ENCODE measurements around the gene CCDC33. TPM values are rescaled to one million over a fixed set of nuclear protein-coding genes. Genes with fewer than 3 reads are reported as not detected.
"Not testable (repeated sequence)": the region's sequence is repeated elsewhere in the genome, so short reads cannot be mapped to it uniquely, and the experiment has no call there.

CCDC33 gene
- total RNA-seq, 2 donors from 2014 or later: not detected

GRCh38 chr15:74340150-74340549, 104.0 kb downstream of the CCDC33 start:
- Mint-ChIP-seq H3K4me1 (ENCODE audit: low read depth) (peaks cover 6% of the 10 kb centered on the region), H3K9me3 (no peaks in the 10 kb centered on the region)

DNA sequence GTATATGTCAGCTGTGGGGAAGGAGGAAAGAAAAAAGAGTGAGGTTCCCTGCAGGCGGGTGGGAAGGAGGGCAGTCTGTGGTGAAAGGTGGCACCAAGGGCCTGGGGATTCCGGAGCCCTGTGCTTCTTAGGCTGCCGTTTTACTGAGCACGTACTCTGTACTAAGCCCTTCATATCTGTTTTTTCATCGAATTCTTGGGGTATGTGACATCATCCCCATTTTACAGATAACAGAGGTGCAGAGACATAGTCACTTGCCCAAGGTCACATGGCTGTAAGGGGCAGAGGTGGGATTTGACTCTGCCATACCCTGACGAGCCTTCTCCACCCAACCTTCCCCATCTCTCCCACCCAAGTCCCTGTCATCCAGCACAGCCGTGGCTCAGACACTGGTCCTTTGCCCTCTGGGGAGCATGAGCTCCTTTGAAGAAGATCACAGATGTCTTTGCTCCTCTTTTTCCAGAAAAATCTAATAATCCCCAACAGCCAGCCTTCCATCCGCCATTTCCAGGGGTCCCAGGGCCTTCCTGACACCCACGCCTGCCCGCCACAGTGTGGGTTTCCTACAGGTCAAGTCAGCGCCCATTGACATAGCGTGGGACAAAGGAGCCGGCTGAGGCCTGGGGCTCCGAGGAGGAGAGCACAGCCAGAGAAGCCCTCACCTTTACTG, 107.1 kb downstream of the CCDC33 start:
- H3K27me3 Mint-ChIP-seq (ENCODE audit: low read depth): no peaks in the 10 kb centered on the region
- ATAC-seq (replicated peaks in 1 of 2): no peak
- no peaks in the 10 kb centered on the region for H3K36me3 Mint-ChIP-seq (ENCODE audit: insufficient read depth in 2 of 2)
- H3K4me1 Mint-ChIP-seq (ENCODE audit: low read depth): peaks cover 13% of the 10 kb centered on the region
- H3K27ac Mint-ChIP-seq: no peak overlapping the region
- DNase-seq: no peak
- no peak overlapping the region for H3K4me3 Mint-ChIP-seq
- H3K9me3 Mint-ChIP-seq: no peaks in the 10 kb centered on the region

More at GRCh38 chr15:74340150-74340549, 104.0 kb downstream of the CCDC33 start:
- DNase-seq: no peak
- Mint-ChIP-seq H3K27ac (no peak overlapping the region), H3K36me3 (ENCODE audit: insufficient read depth in 2 of 2) (no peaks in the 10 kb centered on the region), H3K27me3 (ENCODE audit: low read depth) (no peaks in the 10 kb centered on the region), H3K4me3 (no peak overlapping the region)
- ATAC-seq (replicated peaks in 1 of 2): no peak

DNA sequence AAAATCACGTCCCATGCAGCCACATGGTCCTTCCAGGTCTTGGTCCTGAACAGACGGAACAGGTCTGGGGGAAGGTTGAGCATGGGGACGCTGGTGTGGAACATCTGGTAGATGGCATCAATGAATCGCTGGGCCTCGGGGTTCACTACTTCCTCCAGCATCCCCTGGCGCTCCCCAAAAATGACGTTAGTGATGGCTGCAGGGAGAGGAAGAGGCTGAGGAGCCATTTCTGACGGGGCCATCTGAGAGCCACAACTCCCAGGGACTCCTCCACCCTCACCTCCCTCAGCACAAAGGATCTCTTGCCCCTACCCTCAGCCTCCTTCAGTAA, 107.6 kb downstream of the CCDC33 start:
- H3K27ac Mint-ChIP-seq: no peak overlapping the region
- DNase-seq (no peak), ATAC-seq (replicated peaks in 1 of 2) (no peak)
- no peaks in the 10 kb centered on the region for H3K36me3 Mint-ChIP-seq (ENCODE audit: insufficient read depth in 2 of 2)
- H3K9me3 Mint-ChIP-seq: no peaks in the 10 kb centered on the region
- no peaks in the 10 kb centered on the region for H3K27me3 Mint-ChIP-seq (ENCODE audit: low read depth)
- no peak overlapping the region for H3K4me3 Mint-ChIP-seq
- H3K4me1 Mint-ChIP-seq (ENCODE audit: low read depth): peaks cover 13% of the 10 kb centered on the region

GRCh38 chr15:74345051-74345450, 108.9 kb downstream of the CCDC33 start:
- H3K27ac Mint-ChIP-seq: no peak overlapping the region
- H3K9me3 Mint-ChIP-seq: no peaks in the 10 kb centered on the region
- no peaks in the 10 kb centered on the region for H3K27me3 Mint-ChIP-seq (ENCODE audit: low read depth)
- no peak overlapping the region for H3K4me3 Mint-ChIP-seq
- no peak for DNase-seq
- peaks cover 13% of the 10 kb centered on the region for H3K4me1 Mint-ChIP-seq (ENCODE audit: low read depth)
- H3K36me3 Mint-ChIP-seq (ENCODE audit: insufficient read depth in 2 of 2): no peaks in the 10 kb centered on the region
- peak in 1 of 2 donors; percentile 27 for ATAC-seq (replicated peaks in 1 of 2)

GRCh38 chr15:74347757-74348250, 111.7 kb downstream of the CCDC33 start:
- H3K4me3 Mint-ChIP-seq: no peak overlapping the region

GRCh38 chr15:74349241-74349778, 113.2 kb downstream of the CCDC33 start:
- Mint-ChIP-seq H3K4me3 (no peak overlapping the region), H3K27me3 (ENCODE audit: low read depth) (peaks cover 1% of the 10 kb centered on the region), H3K9me3 (no peaks in the 10 kb centered on the region), H3K4me1 (ENCODE audit: low read depth) (peaks cover 11% of the 10 kb centered on the region), H3K36me3 (ENCODE audit: insufficient read depth in 2 of 2) (peaks cover 0 to under 1% of the 10 kb centered on the region in 2 donors), H3K27ac (no peak overlapping the region)
- ATAC-seq (replicated peaks in 1 of 2): no peak
- DNase-seq: no peak

More at GRCh38 chr15:74347757-74348250, 111.7 kb downstream of the CCDC33 start:
- ATAC-seq (replicated peaks in 1 of 2) (no peak), DNase-seq (no peak)
- H3K27ac Mint-ChIP-seq: no peak overlapping the region
- H3K9me3 Mint-ChIP-seq: no peaks in the 10 kb centered on the region
- H3K27me3 Mint-ChIP-seq (ENCODE audit: low read depth): no peaks in the 10 kb centered on the region
- H3K4me1 Mint-ChIP-seq (ENCODE audit: low read depth): peaks cover 13% of the 10 kb centered on the region
- H3K36me3 Mint-ChIP-seq (ENCODE audit: insufficient read depth in 2 of 2): no peaks in the 10 kb centered on the region

DNA sequence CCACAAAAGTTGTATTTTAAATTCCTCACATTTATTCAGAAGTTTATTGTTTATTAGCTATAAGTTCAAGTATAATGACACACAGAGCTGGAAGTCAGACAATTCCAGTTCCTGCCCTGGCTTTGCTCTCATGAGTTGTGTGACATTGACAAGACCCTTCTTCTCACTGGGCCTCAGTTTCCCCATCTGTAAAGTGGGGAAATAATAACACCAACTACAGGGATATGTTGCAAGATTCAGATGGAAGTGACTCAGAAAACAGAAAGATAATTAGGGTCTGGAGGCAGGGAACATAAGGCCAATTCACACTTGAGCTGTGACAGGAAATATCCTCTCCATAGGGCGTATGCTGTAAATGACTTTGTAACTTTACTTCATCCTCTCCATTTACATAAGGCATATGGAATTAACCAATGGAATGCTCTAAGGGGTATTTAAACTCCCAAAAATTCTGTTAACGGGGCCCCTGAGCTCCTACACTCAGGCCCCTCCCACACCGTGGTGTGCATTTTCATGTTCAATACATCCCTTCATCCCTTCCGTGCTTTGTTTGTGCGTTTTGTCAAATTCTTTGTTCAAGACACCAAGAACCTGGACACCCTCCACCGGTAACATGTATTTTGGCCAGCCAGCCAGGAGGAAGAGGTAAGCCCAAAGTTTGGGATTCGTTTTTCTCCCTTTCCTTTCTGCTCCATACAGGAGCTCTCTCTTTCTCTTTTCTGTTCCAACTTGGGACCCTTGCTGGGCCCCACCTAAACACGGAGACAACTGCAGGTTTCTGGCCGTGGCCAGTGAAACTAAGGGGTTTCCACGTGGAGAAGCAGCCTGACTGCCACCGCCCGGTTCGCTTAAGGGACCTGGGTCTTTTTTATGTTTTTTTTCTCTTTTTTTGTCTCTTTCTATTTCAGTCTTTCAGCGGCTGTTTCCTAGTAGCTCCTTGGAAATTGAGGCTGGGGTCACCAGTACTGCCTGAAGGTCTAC, 114.5 kb downstream of the CCDC33 start:
- ATAC-seq (replicated peaks in 1 of 2): no peak
- no peak for DNase-seq

DNA sequence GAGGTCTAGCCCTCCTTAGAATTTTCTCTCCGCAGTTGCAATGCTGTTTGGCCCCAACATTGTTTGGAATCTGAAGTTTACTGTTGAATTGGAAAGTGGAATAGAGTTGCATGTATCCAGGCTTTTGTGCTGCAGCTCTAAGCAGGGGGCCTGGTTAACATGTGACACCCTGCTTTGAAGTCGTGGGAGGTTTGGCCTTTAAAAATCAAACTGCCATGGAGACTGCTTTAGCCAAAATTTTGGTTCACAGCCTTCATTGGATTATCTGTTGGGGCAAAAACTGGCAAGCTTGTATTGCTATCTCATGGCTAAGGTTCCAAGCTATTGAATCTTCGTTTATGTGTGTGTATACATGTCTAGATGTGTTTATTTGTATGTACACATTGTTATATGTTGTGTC, 115.5 kb downstream of the CCDC33 start:
- Mint-ChIP-seq H3K4me3 (no peak overlapping the region), H3K4me1 (ENCODE audit: low read depth) (no peaks in the 10 kb centered on the region), H3K27me3 (ENCODE audit: low read depth) (peaks cover 15% of the 10 kb centered on the region), H3K9me3 (peaks cover 5 to 6% of the 10 kb centered on the region in 2 donors), H3K36me3 (ENCODE audit: insufficient read depth in 2 of 2) (peaks cover 6 to 8% of the 10 kb centered on the region in 2 donors), H3K27ac (no peak overlapping the region)
- ATAC-seq (replicated peaks in 1 of 2): no peak
- DNase-seq: no peak

More for the DNA sequence above, 114.5 kb downstream of the CCDC33 start:
- Mint-ChIP-seq H3K27ac (no peak overlapping the region), H3K36me3 (ENCODE audit: insufficient read depth in 2 of 2) (peaks cover 6 to 8% of the 10 kb centered on the region in 2 donors), H3K9me3 (peaks cover 5 to 6% of the 10 kb centered on the region in 2 donors), H3K27me3 (ENCODE audit: low read depth) (peaks cover 14% of the 10 kb centered on the region), H3K4me3 (no peak overlapping the region), H3K4me1 (ENCODE audit: low read depth) (peaks cover 3% of the 10 kb centered on the region)

GRCh38 chr15:74352393-74352910, 116.3 kb downstream of the CCDC33 start:
- Mint-ChIP-seq H3K36me3 (ENCODE audit: insufficient read depth in 2 of 2) (peaks cover 6 to 8% of the 10 kb centered on the region in 2 donors), H3K27me3 (ENCODE audit: low read depth) (peaks cover 15% of the 10 kb centered on the region), H3K4me1 (ENCODE audit: low read depth) (no peaks in the 10 kb centered on the region), H3K9me3 (peaks cover 5 to 6% of the 10 kb centered on the region in 2 donors), H3K27ac (no peak overlapping the region), H3K4me3 (no peak overlapping the region)
- ATAC-seq (replicated peaks in 1 of 2) (no peak), DNase-seq (no peak)

GRCh38 chr15:74353992-74354391, 117.9 kb downstream of the CCDC33 start:
- not testable (repeated sequence) for H3K4me3 Mint-ChIP-seq; H3K4me1 Mint-ChIP-seq (ENCODE audit: low read depth); ATAC-seq (replicated peaks in 1 of 2); H3K9me3 Mint-ChIP-seq; DNase-seq; H3K27ac Mint-ChIP-seq; H3K36me3 Mint-ChIP-seq (ENCODE audit: insufficient read depth in 2 of 2)
- H3K27me3 Mint-ChIP-seq (ENCODE audit: low read depth): peaks cover 15% of the 10 kb centered on the region

- not testable (repeated sequence) for H3K4me3 Mint-ChIP-seq; H3K36me3 Mint-ChIP-seq (ENCODE audit: insufficient read depth in 2 of 2); H3K9me3 Mint-ChIP-seq; H3K27ac Mint-ChIP-seq; DNase-seq; H3K4me1 Mint-ChIP-seq (ENCODE audit: low read depth); ATAC-seq (replicated peaks in 1 of 2)
- peaks cover 15% of the 10 kb centered on the region for H3K27me3 Mint-ChIP-seq (ENCODE audit: low read depth)
Observed at GRCh38 chr15:74356050-74356449, 119.9 kb downstream of the CCDC33 start.

GRCh38 chr15:74357514-74357913, 121.4 kb downstream of the CCDC33 start:
- not testable (repeated sequence) for DNase-seq; H3K4me3 Mint-ChIP-seq; H3K36me3 Mint-ChIP-seq (ENCODE audit: insufficient read depth in 2 of 2); H3K9me3 Mint-ChIP-seq; H3K27ac Mint-ChIP-seq; H3K4me1 Mint-ChIP-seq (ENCODE audit: low read depth); ATAC-seq (replicated peaks in 1 of 2)
- H3K27me3 Mint-ChIP-seq (ENCODE audit: low read depth): peaks cover 15% of the 10 kb centered on the region

DNA sequence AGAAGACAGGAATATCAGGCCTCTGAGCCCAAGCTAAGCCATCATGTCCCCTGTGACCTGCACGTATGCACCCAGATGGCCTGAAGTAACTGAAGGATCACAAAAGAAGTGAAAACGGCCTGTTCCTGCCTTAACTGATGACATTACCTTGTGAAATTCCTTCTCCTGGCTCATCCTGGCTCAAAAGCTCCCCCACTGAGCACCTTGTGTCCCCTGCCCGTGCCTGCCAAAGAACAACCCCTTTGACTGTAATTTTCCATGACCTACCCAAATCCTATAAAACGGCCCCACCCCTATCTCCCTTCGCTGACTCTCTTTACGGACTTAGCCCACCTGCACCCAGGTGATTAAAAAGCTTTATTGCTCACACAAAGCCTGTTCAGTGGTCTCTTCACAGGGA, 123.2 kb downstream of the CCDC33 start:
- H3K36me3 Mint-ChIP-seq (ENCODE audit: insufficient read depth in 2 of 2); H3K9me3 Mint-ChIP-seq; DNase-seq; H3K4me3 Mint-ChIP-seq; H3K4me1 Mint-ChIP-seq (ENCODE audit: low read depth); ATAC-seq (replicated peaks in 1 of 2); H3K27ac Mint-ChIP-seq: not testable (repeated sequence)
- peaks cover 19% of the 10 kb centered on the region for H3K27me3 Mint-ChIP-seq (ENCODE audit: low read depth)
